KOPT-K1 (cell line): ENCODE results near the gene KRTAP22-1.

ENCODE experiments used
- H3K27ac ChIP-seq: fragments of 200-600 bp; sonication (generic); 2 replicates; pipeline ENCODE4 v1.5.1; 2016; ENCODE audit warnings: antibody characterized with exemption, mild to moderate bottlenecking, low read depth, low read length; ENCODE audit not compliant: poor library complexity, severe bottlenecking
- H3K36me3 ChIP-seq: fragments of 200-600 bp; sonication (generic); 2 replicates; pipeline ENCODE4 v1.5.1; 2017; ENCODE audit warnings: antibody characterized with exemption, mild to moderate bottlenecking, low read length, moderate library complexity; ENCODE audit not compliant: insufficient read depth
- H3K9me3 ChIP-seq: fragments of 200-600 bp; sonication (generic); 2 replicates; pipeline ENCODE4 v1.5.1; 2017; ENCODE audit warnings: antibody characterized with exemption, low read length, mild to moderate bottlenecking; ENCODE audit not compliant: insufficient read depth, poor library complexity, severe bottlenecking

KRTAP22-1 gene

GRCh38 chr21:30600787-30601186 lies at the start of gene KRTAP22-1:
TSS of gene KRTAP22-1 (plus strand) at chr21:30601087.
- no peaks in the 10 kb centered on the region for H3K36me3 ChIP-seq
- no peaks in the 10 kb centered on the region for H3K9me3 ChIP-seq
- no peak within 1 kb of the TSS for H3K27ac ChIP-seq

- Histone ChIP-seq H3K27ac (no peak overlapping the region), H3K36me3 (no peaks in the 10 kb centered on the region), H3K9me3 (peaks cover 5% of the 10 kb centered on the region)
These were observed 48.1 kb upstream of the KRTAP22-1 start for GRCh38 chr21:30552782-30553181.

GRCh38 chr21:30555095-30555494 lies 45.8 kb upstream of the KRTAP22-1 start:
- no peaks in the 10 kb centered on the region for H3K36me3 ChIP-seq
- H3K27ac ChIP-seq, result no peak overlapping the region
- H3K9me3 ChIP-seq, result peaks cover 5% of the 10 kb centered on the region

GRCh38 chr21:30561264-30561895 lies 39.5 kb upstream of the KRTAP22-1 start, which contains the start of gene KRTAP19-7:
TSS of gene KRTAP19-7 (minus strand) at chr21:30561314. CDS start at chr21:30561289, 25 bp downstream.
- Histone ChIP-seq H3K9me3 (no peaks in the 10 kb centered on the region), H3K36me3 (no peaks in the 10 kb centered on the region), H3K27ac (no peak within 1 kb of the TSS)

GRCh38 chr21:30561957-30562356 lies 38.9 kb upstream of the KRTAP22-1 start:
- no peaks in the 10 kb centered on the region for H3K36me3 ChIP-seq
- H3K27ac ChIP-seq, result no peak overlapping the region
- no peaks in the 10 kb centered on the region for H3K9me3 ChIP-seq

- Histone ChIP-seq H3K36me3 (no peaks in the 10 kb centered on the region), H3K27ac (no peak overlapping the region), H3K9me3 (no peaks in the 10 kb centered on the region)
These were observed 37.8 kb upstream of the KRTAP22-1 start for GRCh38 chr21:30563072-30563471.

- H3K36me3 ChIP-seq, result no peaks in the 10 kb centered on the region
- no peaks in the 10 kb centered on the region for H3K9me3 ChIP-seq
- no peak overlapping the region for H3K27ac ChIP-seq
These were observed 37.3 kb upstream of the KRTAP22-1 start for GRCh38 chr21:30563630-30564029.

GRCh38 chr21:30567617-30568016 lies 33.3 kb upstream of the KRTAP22-1 start:
- Histone ChIP-seq H3K9me3 (no peaks in the 10 kb centered on the region), H3K27ac (no peak overlapping the region), H3K36me3 (no peaks in the 10 kb centered on the region)

- Histone ChIP-seq H3K27ac (no peak overlapping the region), H3K36me3 (no peaks in the 10 kb centered on the region), H3K9me3 (no peaks in the 10 kb centered on the region)
These were observed 23.1 kb upstream of the KRTAP22-1 start for GRCh38 chr21:30577766-30578165.

GRCh38 chr21:30579346-30579745 lies 21.5 kb upstream of the KRTAP22-1 start:
- Histone ChIP-seq H3K27ac (no peak overlapping the region), H3K36me3 (no peaks in the 10 kb centered on the region), H3K9me3 (no peaks in the 10 kb centered on the region)

GRCh38 chr21:30580132-30580531 lies 20.8 kb upstream of the KRTAP22-1 start:
- H3K36me3 ChIP-seq, result no peaks in the 10 kb centered on the region
- H3K9me3 ChIP-seq, result no peaks in the 10 kb centered on the region
- no peak overlapping the region for H3K27ac ChIP-seq

GRCh38 chr21:30582870-30583269 lies 18.0 kb upstream of the KRTAP22-1 start:
- H3K36me3 ChIP-seq, result no peaks in the 10 kb centered on the region
- H3K27ac ChIP-seq, result no peak overlapping the region
- no peaks in the 10 kb centered on the region for H3K9me3 ChIP-seq

- H3K27ac ChIP-seq, result no peak within 1 kb of the TSS
- no peaks in the 10 kb centered on the region for H3K9me3 ChIP-seq
- no peaks in the 10 kb centered on the region for H3K36me3 ChIP-seq
These were observed 10.6 kb upstream of the KRTAP22-1 start, which contains the start of gene KRTAP22-2 for GRCh38 chr21:30590297-30590696. TSS of gene KRTAP22-2 (minus strand) at chr21:30590397.

GRCh38 chr21:30592140-30592539 lies 8.7 kb upstream of the KRTAP22-1 start, which contains the start of gene KRTAP6-3:
TSS of gene KRTAP6-3 (plus strand) at chr21:30592440. CDS start at chr21:30592446, 6 bp downstream.
- no peak within 1 kb of the TSS for H3K27ac ChIP-seq
- no peaks in the 10 kb centered on the region for H3K36me3 ChIP-seq
- H3K9me3 ChIP-seq, result no peaks in the 10 kb centered on the region

GRCh38 chr21:30598802-30599201 lies 2.1 kb upstream of the KRTAP22-1 start, which contains the start of gene KRTAP6-2:
TSS of gene KRTAP6-2 (minus strand) at chr21:30598902. CDS start at chr21:30598874, 28 bp downstream.
- Histone ChIP-seq H3K36me3 (no peaks in the 10 kb centered on the region), H3K27ac (no peak within 1 kb of the TSS), H3K9me3 (no peaks in the 10 kb centered on the region)

GRCh38 chr21:30605968-30606367 lies 5.1 kb downstream of the KRTAP22-1 start:
- H3K27ac ChIP-seq, result no peak overlapping the region
- H3K36me3 ChIP-seq, result no peaks in the 10 kb centered on the region
- no peaks in the 10 kb centered on the region for H3K9me3 ChIP-seq
